GM21576 (cell line): ENCODE results near the gene LDLRAP1.

Source experiments
- ATAC-seq: cut with Tn5 transposase; IDR thresholded peaks from one replicate; pipeline ENCODE4 v1.9.1; 2021; ENCODE audit warnings: mild to moderate bottlenecking, moderate library complexity; ENCODE audit not compliant: unreplicated experiment

Gene LDLRAP1

GRCh38 chr1:25561421-25562100 is 18.2 kb downstream of the LDLRAP1 start:
- no peak for ATAC-seq

- peak; percentile 74 for ATAC-seq
Measured at GRCh38 chr1:25562101-25562927, 18.9 kb downstream of the LDLRAP1 start.

GRCh38 chr1:25562928-25563283 is 19.5 kb downstream of the LDLRAP1 start:
- no peak for ATAC-seq

- ATAC-seq, result no peak
Measured at GRCh38 chr1:25563330-25564215, 20.2 kb downstream of the LDLRAP1 start.

- ATAC-seq, result no peak
Measured at GRCh38 chr1:25564777-25565574, 21.6 kb downstream of the LDLRAP1 start.

- ATAC-seq, result no peak
Measured at GRCh38 chr1:25565626-25566025, 22.2 kb downstream of the LDLRAP1 start.

- no peak for ATAC-seq
Measured at GRCh38 chr1:25566176-25566729, 22.8 kb downstream of the LDLRAP1 start.

- no peak for ATAC-seq
Measured at GRCh38 chr1:25566730-25567341, 23.4 kb downstream of the LDLRAP1 start.

GRCh38 chr1:25567710-25568089 is 24.3 kb downstream of the LDLRAP1 start:
- ATAC-seq, result no peak

- no peak for ATAC-seq
Measured at GRCh38 chr1:25568090-25568833, 24.9 kb downstream of the LDLRAP1 start.

GRCh38 chr1:25568834-25569596 is 25.6 kb downstream of the LDLRAP1 start:
- no peak for ATAC-seq

GRCh38 chr1:25569597-25570396 is 26.4 kb downstream of the LDLRAP1 start:
- no peak for ATAC-seq

GRCh38 chr1:25570798-25571521 is 27.6 kb downstream of the LDLRAP1 start:
- ATAC-seq, result no peak

GRCh38 chr1:25571522-25571970 is 28.1 kb downstream of the LDLRAP1 start:
- no peak for ATAC-seq

GRCh38 chr1:25572107-25572506 is 28.7 kb downstream of the LDLRAP1 start:
- no peak for ATAC-seq

GRCh38 chr1:25572708-25573590 is 29.5 kb downstream of the LDLRAP1 start:
- no peak for ATAC-seq
